ENCODE data around the gene TREX2. TPM values are rescaled to one million over a fixed set of nuclear protein-coding genes. Genes with fewer than 3 reads are reported as not detected.

TREX2 gene
- total and polyA plus RNA-seq, 10 of the 15 experiments (the other 5 are each of a cell fraction or from before 2014, with no cell fraction given), result 0.09 to 0.97 (median 0.60) TPM; not detected in 3

GRCh38 chrX:153445106-153445855 lies 575 bp downstream of the TREX2 start (continued):
- TF ChIP-seq ZBTB11 (CRISPR knock-in tag; IDR thresholded peaks at IDR 0.05) (no peak), CBX3 (IDR thresholded peaks at IDR 0.05; ENCODE audit: borderline replicate concordance, low read depth) (no peak), DPF2 (IDR thresholded peaks at IDR 0.05) (no peak), SREBF1 (IDR thresholded peaks at IDR 0.05; ENCODE audit: low read length) (no peak), MAX (IDR thresholded peaks at IDR 0.05; ENCODE audit: low read depth, low read length) (no peak)

- Histone ChIP-seq H3K9ac (ENCODE audit: control insufficient read depth, insufficient read depth, low read length) (no peak overlapping the region), H3K4me2 (ENCODE audit: control insufficient read depth, insufficient read depth) (no peak overlapping the region), H3K27me3 (replicated peaks in 1 of 2; ENCODE audit: control insufficient read depth in 2 of 2, insufficient read depth in 2 of 2, low read length in 1 of 2) (no peaks in the 10 kb centered on the region), H2AFZ (ENCODE audit: control insufficient read depth, low read depth, low read length) (no peak overlapping the region), H3K9me3 (replicated peaks; ENCODE audit: control insufficient read depth, insufficient read depth, low read length) (no peaks in the 10 kb centered on the region; the same call in 2 of the 3 replicates), H4K20me1 (ENCODE audit: control insufficient read depth, insufficient read depth) (no peaks in the 10 kb centered on the region), H3K79me2 (ENCODE audit: control insufficient read depth, insufficient read depth, low read length) (no peaks in the 10 kb centered on the region), H3K4me1 (ENCODE audit: control insufficient read depth, insufficient read depth, low read length) (no peaks in the 10 kb centered on the region), H3K4me3 (no peak overlapping the region), H3K27ac (ENCODE audit: control insufficient read depth, insufficient read depth) (no peak overlapping the region), H3K36me3 (ENCODE audit: control insufficient read depth in 2 of 2, insufficient read depth in 2 of 2, low read length in 1 of 2) (no peaks in the 10 kb centered on the region)
- 83% methylated on average over 37 of the region's 37 CpGs for WGBS (ENCODE audit: insufficient coverage, insufficient replicate concordance, low lambda C conversion rate, missing lambda C conversion rate)
- POLR2A ChIA-PET, result no interaction called here
- RAD21 ChIA-PET (ENCODE audit: unreplicated experiment), result no interaction called here
- DNase-seq (ENCODE audit: low read depth, low spot score) (no peak), ATAC-seq (no peak), FAIRE-seq (no peak)
- in situ Hi-C loops (cut with MboI), result no loop called here
- intact Hi-C loops (cut with micrococcal nuclease; ENCODE audit: unreplicated experiment), result no loop called here
- BruUV-seq (replicated peaks), result no TSS peak
- CTCF ChIA-PET, result no interaction called here
- SMC1A ChIA-PET (ENCODE audit: uncharacterized antibody, unreplicated experiment), result no interaction called here
- TF ChIP-seq, protein P1, sequence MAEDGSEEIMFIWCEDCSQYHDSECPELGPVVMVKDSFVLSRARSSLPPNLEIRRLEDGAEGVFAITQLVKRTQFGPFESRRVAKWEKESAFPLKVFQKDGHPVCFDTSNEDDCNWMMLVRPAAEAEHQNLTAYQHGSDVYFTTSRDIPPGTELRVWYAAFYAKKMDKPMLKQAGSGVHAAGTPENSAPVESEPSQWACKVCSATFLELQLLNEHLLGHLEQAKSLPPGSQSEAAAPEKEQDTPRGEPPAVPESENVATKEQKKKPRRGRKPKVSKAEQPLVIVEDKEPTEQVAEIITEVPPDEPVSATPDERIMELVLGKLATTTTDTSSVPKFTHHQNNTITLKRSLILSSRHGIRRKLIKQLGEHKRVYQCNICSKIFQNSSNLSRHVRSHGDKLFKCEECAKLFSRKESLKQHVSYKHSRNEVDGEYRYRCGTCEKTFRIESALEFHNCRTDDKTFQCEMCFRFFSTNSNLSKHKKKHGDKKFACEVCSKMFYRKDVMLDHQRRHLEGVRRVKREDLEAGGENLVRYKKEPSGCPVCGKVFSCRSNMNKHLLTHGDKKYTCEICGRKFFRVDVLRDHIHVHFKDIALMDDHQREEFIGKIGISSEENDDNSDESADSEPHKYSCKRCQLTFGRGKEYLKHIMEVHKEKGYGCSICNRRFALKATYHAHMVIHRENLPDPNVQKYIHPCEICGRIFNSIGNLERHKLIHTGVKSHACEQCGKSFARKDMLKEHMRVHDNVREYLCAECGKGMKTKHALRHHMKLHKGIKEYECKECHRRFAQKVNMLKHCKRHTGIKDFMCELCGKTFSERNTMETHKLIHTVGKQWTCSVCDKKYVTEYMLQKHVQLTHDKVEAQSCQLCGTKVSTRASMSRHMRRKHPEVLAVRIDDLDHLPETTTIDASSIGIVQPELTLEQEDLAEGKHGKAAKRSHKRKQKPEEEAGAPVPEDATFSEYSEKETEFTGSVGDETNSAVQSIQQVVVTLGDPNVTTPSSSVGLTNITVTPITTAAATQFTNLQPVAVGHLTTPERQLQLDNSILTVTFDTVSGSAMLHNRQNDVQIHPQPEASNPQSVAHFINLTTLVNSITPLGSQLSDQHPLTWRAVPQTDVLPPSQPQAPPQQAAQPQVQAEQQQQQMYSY (CRISPR knock-in tag; IDR thresholded peaks at IDR 0.05), result no peak
- no peak for TF ChIP-seq FOS (IDR thresholded peaks at IDR 0.05; ENCODE audit: borderline replicate concordance, extremely low read depth, insufficient read length)
- no peak for TF ChIP-seq MEF2B (IDR thresholded peaks at IDR 0.05; ENCODE audit: partially characterized antibody, poor library complexity, severe bottlenecking)
- no peak for TF ChIP-seq ZNF274 (IDR thresholded peaks at IDR 0.05; ENCODE audit: insufficient read depth, insufficient read length)
- no peak for TF ChIP-seq SP1 (IDR thresholded peaks at IDR 0.05; ENCODE audit: low read depth, low read length)
- TF ChIP-seq FOXM1 (IDR thresholded peaks at IDR 0.05; ENCODE audit: low read depth, low read length), result no peak
Measured at GRCh38 chrX:153444333-153445011, 1.4 kb downstream of the TREX2 start.
